Cerebellar cortex (tissue), 1 donor: ENCODE measurements around the gene RPL36.

ENCODE experiments used
- DNase-seq: peaks from one replicate; pipeline ENCODE4 v3.0.0-alpha.2; 2015; ENCODE audit warnings: low spot score

RPL36 gene

GRCh38 chr19:5690125-5690954 is at the start of gene RPL36:
Gene RPL36, plus strand, starts transcription at chr19:5690295. Its CDS starts 213 bp downstream, at chr19:5690508.
- peak; percentile 94 for DNase-seq

- no peak for DNase-seq
These were observed 48.9 kb upstream of the RPL36 start for GRCh38 chr19:5641171-5641570.

GRCh38 chr19:5642204-5642603 is 47.9 kb upstream of the RPL36 start:
- no peak for DNase-seq

- no peak for DNase-seq
These were observed 47.0 kb upstream of the RPL36 start for GRCh38 chr19:5643060-5643459.

- no peak for DNase-seq
These were observed 46.1 kb upstream of the RPL36 start for GRCh38 chr19:5644037-5644436.

- DNase-seq: no peak
These were observed 44.7 kb upstream of the RPL36 start for GRCh38 chr19:5645409-5645808.

- no peak for DNase-seq
These were observed 43.4 kb upstream of the RPL36 start for GRCh38 chr19:5646703-5647102.

GRCh38 chr19:5648464-5648863 is 41.6 kb upstream of the RPL36 start:
- DNase-seq: no peak

- no peak for DNase-seq
These were observed 38.7 kb upstream of the RPL36 start for GRCh38 chr19:5651361-5651760.

GRCh38 chr19:5652261-5652660 is 37.8 kb upstream of the RPL36 start:
- no peak for DNase-seq

GRCh38 chr19:5654931-5655330 is 35.2 kb upstream of the RPL36 start:
- no peak for DNase-seq

GRCh38 chr19:5655412-5655811 is 34.7 kb upstream of the RPL36 start:
- DNase-seq: no peak

GRCh38 chr19:5661483-5661882 is 28.6 kb upstream of the RPL36 start:
- no peak for DNase-seq

- no peak for DNase-seq
These were observed 26.2 kb upstream of the RPL36 start for GRCh38 chr19:5663904-5664303.

GRCh38 chr19:5664515-5664914 is 25.6 kb upstream of the RPL36 start:
- DNase-seq: no peak

GRCh38 chr19:5665781-5666513 is 24.1 kb upstream of the RPL36 start:
- DNase-seq: no peak

GRCh38 chr19:5666921-5667610 is 23.0 kb upstream of the RPL36 start:
- DNase-seq: no peak

- no peak for DNase-seq
These were observed 22.3 kb upstream of the RPL36 start for GRCh38 chr19:5667751-5668271.

GRCh38 chr19:5669212-5669611 is 20.9 kb upstream of the RPL36 start:
- DNase-seq: no peak

GRCh38 chr19:5671600-5671999 is 18.5 kb upstream of the RPL36 start:
- no peak for DNase-seq

- no peak for DNase-seq
These were observed 17.2 kb upstream of the RPL36 start for GRCh38 chr19:5672708-5673459.

- DNase-seq: no peak
These were observed 16.3 kb upstream of the RPL36 start for GRCh38 chr19:5673752-5674151.
